Colonic mucosa (tissue), 4 donors: ENCODE data around the gene ARMC3. TPM values are rescaled to one million over a fixed set of nuclear protein-coding genes. Genes with fewer than 3 reads are reported as not detected.

Source experiments
- DNase-seq: peaks from one replicate; pipeline ENCODE4 v3.0.0-alpha.2; 2020
- H3K27ac ChIP-seq: fragments of 200-600 bp; one replicate; pipeline ENCODE4 v1.8.0; 2021
- H3K27me3 ChIP-seq: fragments of 200-600 bp; one replicate; pipeline ENCODE4 v1.8.0; 2021
- H3K36me3 ChIP-seq: fragments of 200-600 bp; one replicate; pipeline ENCODE4 v1.8.0; 2021
- H3K4me1 ChIP-seq: fragments of 200-600 bp; one replicate; pipeline ENCODE4 v1.8.0; 2021; ENCODE audit warnings: mild to moderate bottlenecking
- H3K4me3 ChIP-seq: fragments of 200-600 bp; one replicate; pipeline ENCODE4 v1.8.0; 2021
- H3K9ac ChIP-seq, 2 donors: one replicate each; pipeline ENCODE4 v1.7.0; 2013; ENCODE audit warnings: control low read depth in 2 of 2, low read depth in 2 of 2, low read length in 2 of 2
- H3K9me3 ChIP-seq: fragments of 200-600 bp; one replicate; pipeline ENCODE4 v1.8.0; 2021
- intact Hi-C: fragments of 100-400 bp; cut with DNase I; formaldehyde crosslinking; loops from one replicate; pipeline ENCODE4 v1.14.1; 2022
- total RNA-seq, 2 donors: library from RNA; stranded (reverse); fragmentation: NEBNext Ultra II Directional in 1 of 2; extraction: Animal tissue kit (Norgen Biotek cat#: 25700) in 1 of 2; gene quantifications; one replicate each; pipeline ENCODE4 v1.2.1, GENCODE V29; 2021
- TF ChIP-seq, protein P1 (sequence below): fragments of 200-600 bp; IDR thresholded peaks from one replicate; pipeline ENCODE4 v1.8.0; 2022; ENCODE audit warnings: antibody characterized with exemption, mild to moderate bottlenecking
- donor health status: healthy.
- donor health status: DM: no; HTN: no; CAD: no.
- donor health status: DM: no; HTN: no; CAD: no.

ARMC3 gene
- total RNA-seq, 2 donors from 2014 or later, result not detected

DNA sequence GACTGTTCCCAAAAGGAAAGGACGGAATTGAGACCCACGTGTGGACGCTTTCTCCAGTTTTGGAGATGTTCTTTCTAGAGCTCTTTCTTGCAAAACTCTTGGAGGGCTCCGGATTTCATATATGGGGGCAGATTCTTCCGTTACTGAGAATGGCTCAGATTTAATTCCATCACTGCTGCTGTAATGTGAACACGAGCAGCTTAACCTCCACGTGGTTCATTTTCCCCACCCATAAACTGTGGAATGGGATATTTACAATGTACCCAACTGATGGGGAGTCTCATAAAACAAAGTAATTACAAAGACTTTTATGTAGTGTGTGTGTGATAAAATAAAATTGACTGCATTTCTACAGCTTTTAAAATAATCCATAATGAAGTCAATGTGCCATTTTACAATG, 152.4 kb downstream of the ARMC3 start:
- Histone ChIP-seq H3K4me1 (no peaks in the 10 kb centered on the region), H3K36me3 (no peaks in the 10 kb centered on the region), H3K9me3 (no peaks in the 10 kb centered on the region), H3K9ac (no peak overlapping the region), H3K27me3 (no peaks in the 10 kb centered on the region), H3K4me3 (no peak overlapping the region), H3K27ac (no peak overlapping the region)
- TF ChIP-seq, protein P1, sequence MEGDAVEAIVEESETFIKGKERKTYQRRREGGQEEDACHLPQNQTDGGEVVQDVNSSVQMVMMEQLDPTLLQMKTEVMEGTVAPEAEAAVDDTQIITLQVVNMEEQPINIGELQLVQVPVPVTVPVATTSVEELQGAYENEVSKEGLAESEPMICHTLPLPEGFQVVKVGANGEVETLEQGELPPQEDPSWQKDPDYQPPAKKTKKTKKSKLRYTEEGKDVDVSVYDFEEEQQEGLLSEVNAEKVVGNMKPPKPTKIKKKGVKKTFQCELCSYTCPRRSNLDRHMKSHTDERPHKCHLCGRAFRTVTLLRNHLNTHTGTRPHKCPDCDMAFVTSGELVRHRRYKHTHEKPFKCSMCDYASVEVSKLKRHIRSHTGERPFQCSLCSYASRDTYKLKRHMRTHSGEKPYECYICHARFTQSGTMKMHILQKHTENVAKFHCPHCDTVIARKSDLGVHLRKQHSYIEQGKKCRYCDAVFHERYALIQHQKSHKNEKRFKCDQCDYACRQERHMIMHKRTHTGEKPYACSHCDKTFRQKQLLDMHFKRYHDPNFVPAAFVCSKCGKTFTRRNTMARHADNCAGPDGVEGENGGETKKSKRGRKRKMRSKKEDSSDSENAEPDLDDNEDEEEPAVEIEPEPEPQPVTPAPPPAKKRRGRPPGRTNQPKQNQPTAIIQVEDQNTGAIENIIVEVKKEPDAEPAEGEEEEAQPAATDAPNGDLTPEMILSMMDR, result no peak
- DNase-seq, result no peak
- intact Hi-C loops, result no loop called here

DNA sequence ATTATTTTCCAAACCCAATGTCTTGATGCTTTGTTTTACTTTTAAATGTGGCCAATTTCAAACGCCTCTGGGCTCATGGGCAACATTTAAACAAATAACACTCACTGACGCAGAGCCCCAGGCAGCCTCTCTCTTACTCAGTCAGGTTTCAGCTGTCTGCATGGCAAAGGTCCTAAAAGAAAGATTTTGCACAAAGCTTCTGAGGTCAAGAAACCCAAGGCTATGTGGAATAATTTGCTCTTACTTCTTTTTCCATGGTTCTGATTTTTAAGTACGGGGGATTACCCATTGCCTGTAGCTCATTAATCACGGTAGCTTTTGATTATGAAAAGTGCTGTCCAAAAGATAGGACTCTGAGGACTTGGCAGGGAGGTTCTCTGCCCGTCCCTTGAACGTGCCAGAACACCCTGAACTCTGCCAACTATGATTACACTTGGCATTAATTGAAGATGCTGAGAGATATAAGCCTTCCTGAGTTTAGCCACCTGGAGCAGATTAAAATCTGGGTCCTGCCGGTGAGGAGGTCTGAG, 153.4 kb downstream of the ARMC3 start:
- no peak for DNase-seq
- no peaks in the 10 kb centered on the region for H3K9me3 ChIP-seq
- H3K27me3 ChIP-seq, result no peaks in the 10 kb centered on the region
- no peak overlapping the region for H3K27ac ChIP-seq
- no peak overlapping the region for H3K4me3 ChIP-seq
- H3K36me3 ChIP-seq, result no peaks in the 10 kb centered on the region
- TF ChIP-seq, protein P1, result no peak
- intact Hi-C loops, result no loop called here
- no peaks in the 10 kb centered on the region for H3K4me1 ChIP-seq
- no peak overlapping the region for H3K9ac ChIP-seq

DNA sequence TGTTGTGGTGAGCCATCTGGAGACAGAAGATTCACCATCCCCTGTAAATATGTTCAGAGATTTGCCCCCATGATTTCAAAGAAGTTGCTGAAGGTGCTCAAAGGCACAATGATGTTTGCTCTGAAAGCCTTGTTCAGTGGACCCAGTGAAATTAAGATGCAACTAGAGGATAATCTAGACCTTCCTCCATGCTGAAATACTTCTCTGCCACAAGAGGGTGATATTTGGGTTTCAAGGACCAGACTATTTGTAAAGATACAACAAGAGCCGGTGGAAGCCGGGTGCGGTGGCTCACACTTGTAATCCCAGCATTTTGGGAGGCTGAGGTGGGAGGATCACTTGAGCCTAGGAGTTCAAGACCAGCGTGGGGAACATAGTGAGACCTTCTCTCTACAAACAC, 154.0 kb downstream of the ARMC3 start:
- TF ChIP-seq, protein P1, result peak; percentile 25
- DNase-seq, result no peak
- H3K9ac ChIP-seq, result no peak overlapping the region
- H3K36me3 ChIP-seq, result no peaks in the 10 kb centered on the region
- H3K27ac ChIP-seq, result no peak overlapping the region
- intact Hi-C loops, result no loop called here
- no peaks in the 10 kb centered on the region for H3K4me1 ChIP-seq
- no peaks in the 10 kb centered on the region for H3K27me3 ChIP-seq
- H3K4me3 ChIP-seq, result no peak overlapping the region
- H3K9me3 ChIP-seq, result no peaks in the 10 kb centered on the region

Other genes with a start within 250 kb of the ARMC3 start
- 10 to 100 TPM; 12.1 to 14.9 TPM for gene PIP4K2A, start 213.5 kb upstream of the ARMC3 start, total RNA-seq
- 10 to 100 TPM; 29.2 to 43.2 TPM for gene MSRB2, start 167.5 kb downstream of the ARMC3 start, total RNA-seq